ENCODE measurements around the gene TTC34.

TTC34 gene

GRCh38 chr1:2821373-2821955, 20.0 kb upstream of the TTC34 start:
- Histone ChIP-seq H3K27me3 (ENCODE audit: control insufficient read depth, insufficient read depth, low read length, poor library complexity, severe bottlenecking) (no peaks in the 10 kb centered on the region), H3K9me3 (ENCODE audit: control insufficient read depth, low read length) (peaks cover 4% of the 10 kb centered on the region), H3K36me3 (ENCODE audit: control insufficient read depth, insufficient read depth, low read length) (no peaks in the 10 kb centered on the region), H3K4me3 (ENCODE audit: insufficient read depth, low read depth, low read length) (no peak overlapping the region), H3K4me1 (ENCODE audit: control insufficient read depth, insufficient read depth, low read length) (no peaks in the 10 kb centered on the region), H3K27ac (ENCODE audit: insufficient read depth, low read depth, low read length, poor library complexity, severe bottlenecking) (no peak overlapping the region)
- 87 to 88% methylated on average over 17 of the region's 17 CpGs for WGBS, 2 experiments

DNA sequence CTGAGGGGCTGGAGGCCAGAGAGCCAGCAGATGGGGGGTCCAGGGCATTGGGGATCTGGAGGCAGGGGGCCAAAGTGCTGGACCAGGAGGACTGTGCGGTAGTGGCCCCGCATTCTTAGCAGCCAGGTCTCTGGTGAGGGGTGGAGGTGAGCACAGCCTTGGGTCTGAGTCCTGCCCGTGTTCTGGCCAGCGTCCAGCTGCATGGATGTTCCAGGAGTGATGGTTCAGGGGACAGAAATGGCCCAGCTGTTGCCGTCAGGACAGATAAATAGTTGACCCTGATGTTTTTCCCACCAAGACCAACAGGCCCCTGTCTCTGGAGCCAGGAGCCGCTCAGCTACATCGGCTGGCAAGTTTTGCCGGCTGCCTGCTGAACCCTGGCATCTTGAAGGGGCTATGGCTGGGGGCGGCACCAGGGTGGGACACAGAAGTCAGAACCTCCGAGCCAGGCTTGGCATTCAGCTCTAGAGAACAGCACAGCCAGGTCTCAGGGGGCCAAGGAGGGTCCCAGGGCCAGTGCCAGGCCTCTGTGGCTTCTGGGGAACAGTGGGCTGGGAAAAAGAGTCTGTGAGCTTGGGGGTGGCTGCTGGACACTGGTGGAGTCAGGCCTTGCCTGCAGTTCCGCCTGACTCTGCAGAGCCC, 19.4 kb upstream of the TTC34 start:
- no peaks in the 10 kb centered on the region for H3K4me1 ChIP-seq (ENCODE audit: control insufficient read depth, insufficient read depth, low read length)
- no peaks in the 10 kb centered on the region for H3K27me3 ChIP-seq (ENCODE audit: control insufficient read depth, insufficient read depth, low read length, poor library complexity, severe bottlenecking)
- H3K4me3 ChIP-seq (ENCODE audit: insufficient read depth, low read depth, low read length) = no peak overlapping the region
- H3K9me3 ChIP-seq (ENCODE audit: control insufficient read depth, low read length) = peaks cover 4% of the 10 kb centered on the region
- H3K27ac ChIP-seq (ENCODE audit: insufficient read depth, low read depth, low read length, poor library complexity, severe bottlenecking) = no peak overlapping the region
- H3K36me3 ChIP-seq (ENCODE audit: control insufficient read depth, insufficient read depth, low read length) = no peaks in the 10 kb centered on the region
- 75 to 76% methylated on average over 11 of the region's 11 CpGs for WGBS, 2 experiments

- Histone ChIP-seq H3K27me3 (ENCODE audit: control insufficient read depth, insufficient read depth, low read length, poor library complexity, severe bottlenecking) (no peaks in the 10 kb centered on the region), H3K4me1 (ENCODE audit: control insufficient read depth, insufficient read depth, low read length) (no peaks in the 10 kb centered on the region), H3K27ac (ENCODE audit: insufficient read depth, low read depth, low read length, poor library complexity, severe bottlenecking) (no peak overlapping the region), H3K36me3 (ENCODE audit: control insufficient read depth, insufficient read depth, low read length) (no peaks in the 10 kb centered on the region), H3K9me3 (ENCODE audit: control insufficient read depth, low read length) (peaks cover 7% of the 10 kb centered on the region), H3K4me3 (ENCODE audit: insufficient read depth, low read depth, low read length) (no peak overlapping the region)
- WGBS, 2 experiments = 89% methylated on average over 31 of the region's 31 CpGs
These were observed 18.6 kb upstream of the TTC34 start for GRCh38 chr1:2819831-2820730.

DNA sequence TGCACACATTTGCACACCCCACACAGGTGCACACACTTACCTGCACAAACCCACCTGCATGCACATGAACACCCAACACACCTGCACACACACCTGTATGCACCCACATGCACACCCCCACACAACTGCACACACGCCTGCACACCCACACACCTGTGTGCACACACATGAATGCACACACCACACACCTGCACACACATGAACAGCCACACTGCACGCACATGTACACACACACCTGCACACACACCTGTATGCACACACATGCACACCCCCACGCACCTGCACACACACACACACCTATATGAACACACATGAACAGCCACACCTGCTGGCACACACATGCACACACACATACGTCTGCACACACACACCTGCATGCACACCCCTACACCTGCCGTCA, 17.9 kb upstream of the TTC34 start:
- Histone ChIP-seq H3K4me3 (ENCODE audit: insufficient read depth, low read depth, low read length) (no peak overlapping the region), H3K36me3 (ENCODE audit: control insufficient read depth, insufficient read depth, low read length) (no peaks in the 10 kb centered on the region), H3K27ac (ENCODE audit: insufficient read depth, low read depth, low read length, poor library complexity, severe bottlenecking) (no peak overlapping the region), H3K9me3 (ENCODE audit: control insufficient read depth, low read length) (peaks cover 7% of the 10 kb centered on the region), H3K27me3 (ENCODE audit: control insufficient read depth, insufficient read depth, low read length, poor library complexity, severe bottlenecking) (no peaks in the 10 kb centered on the region), H3K4me1 (ENCODE audit: control insufficient read depth, insufficient read depth, low read length) (no peaks in the 10 kb centered on the region)
- WGBS, 2 experiments = 78 to 83% methylated on average over 5 of the region's 5 CpGs

GRCh38 chr1:2817784-2818564, 16.5 kb upstream of the TTC34 start:
- H3K27ac ChIP-seq (ENCODE audit: insufficient read depth, low read depth, low read length, poor library complexity, severe bottlenecking) = no peak overlapping the region
- H3K4me1 ChIP-seq (ENCODE audit: control insufficient read depth, insufficient read depth, low read length) = no peaks in the 10 kb centered on the region
- peaks cover 5% of the 10 kb centered on the region for H3K9me3 ChIP-seq (ENCODE audit: control insufficient read depth, low read length)
- no peak overlapping the region for H3K4me3 ChIP-seq (ENCODE audit: insufficient read depth, low read depth, low read length)
- no peaks in the 10 kb centered on the region for H3K27me3 ChIP-seq (ENCODE audit: control insufficient read depth, insufficient read depth, low read length, poor library complexity, severe bottlenecking)
- H3K36me3 ChIP-seq (ENCODE audit: control insufficient read depth, insufficient read depth, low read length) = no peaks in the 10 kb centered on the region
- 81% methylated on average over 11 of the region's 11 CpGs for WGBS, 2 experiments

GRCh38 chr1:2816786-2817185, 15.3 kb upstream of the TTC34 start:
- Histone ChIP-seq H3K36me3 (ENCODE audit: control insufficient read depth, insufficient read depth, low read length) (no peaks in the 10 kb centered on the region), H3K27ac (ENCODE audit: insufficient read depth, low read depth, low read length, poor library complexity, severe bottlenecking) (no peak overlapping the region), H3K4me1 (ENCODE audit: control insufficient read depth, insufficient read depth, low read length) (no peaks in the 10 kb centered on the region), H3K9me3 (ENCODE audit: control insufficient read depth, low read length) (peaks cover 3% of the 10 kb centered on the region), H3K27me3 (ENCODE audit: control insufficient read depth, insufficient read depth, low read length, poor library complexity, severe bottlenecking) (no peaks in the 10 kb centered on the region), H3K4me3 (ENCODE audit: insufficient read depth, low read depth, low read length) (no peak overlapping the region)
- 88 to 89% methylated on average over 15 of the region's 15 CpGs for WGBS, 2 experiments

GRCh38 chr1:2815551-2815950, 14.1 kb upstream of the TTC34 start:
- Histone ChIP-seq H3K9me3 (ENCODE audit: control insufficient read depth, low read length) (peaks cover 3% of the 10 kb centered on the region), H3K27me3 (ENCODE audit: control insufficient read depth, insufficient read depth, low read length, poor library complexity, severe bottlenecking) (no peaks in the 10 kb centered on the region), H3K36me3 (ENCODE audit: control insufficient read depth, insufficient read depth, low read length) (no peaks in the 10 kb centered on the region), H3K27ac (ENCODE audit: insufficient read depth, low read depth, low read length, poor library complexity, severe bottlenecking) (no peak overlapping the region), H3K4me1 (ENCODE audit: control insufficient read depth, insufficient read depth, low read length) (no peaks in the 10 kb centered on the region), H3K4me3 (ENCODE audit: insufficient read depth, low read depth, low read length) (no peak overlapping the region)
- WGBS, 2 experiments = 80 to 81% methylated on average over 14 of the region's 15 CpGs

GRCh38 chr1:2814511-2815075, 13.1 kb upstream of the TTC34 start:
- H3K27me3 ChIP-seq (ENCODE audit: control insufficient read depth, insufficient read depth, low read length, poor library complexity, severe bottlenecking) = no peaks in the 10 kb centered on the region
- H3K9me3 ChIP-seq (ENCODE audit: control insufficient read depth, low read length) = peaks cover 3% of the 10 kb centered on the region
- H3K36me3 ChIP-seq (ENCODE audit: control insufficient read depth, insufficient read depth, low read length) = no peaks in the 10 kb centered on the region
- H3K4me3 ChIP-seq (ENCODE audit: insufficient read depth, low read depth, low read length) = no peak overlapping the region
- 88 to 90% methylated on average over 24 of the region's 24 CpGs for whole genome bisulfite sequencing, 2 experiments
- no peaks in the 10 kb centered on the region for H3K4me1 ChIP-seq (ENCODE audit: control insufficient read depth, insufficient read depth, low read length)
- no peak overlapping the region for H3K27ac ChIP-seq (ENCODE audit: insufficient read depth, low read depth, low read length, poor library complexity, severe bottlenecking)

DNA sequence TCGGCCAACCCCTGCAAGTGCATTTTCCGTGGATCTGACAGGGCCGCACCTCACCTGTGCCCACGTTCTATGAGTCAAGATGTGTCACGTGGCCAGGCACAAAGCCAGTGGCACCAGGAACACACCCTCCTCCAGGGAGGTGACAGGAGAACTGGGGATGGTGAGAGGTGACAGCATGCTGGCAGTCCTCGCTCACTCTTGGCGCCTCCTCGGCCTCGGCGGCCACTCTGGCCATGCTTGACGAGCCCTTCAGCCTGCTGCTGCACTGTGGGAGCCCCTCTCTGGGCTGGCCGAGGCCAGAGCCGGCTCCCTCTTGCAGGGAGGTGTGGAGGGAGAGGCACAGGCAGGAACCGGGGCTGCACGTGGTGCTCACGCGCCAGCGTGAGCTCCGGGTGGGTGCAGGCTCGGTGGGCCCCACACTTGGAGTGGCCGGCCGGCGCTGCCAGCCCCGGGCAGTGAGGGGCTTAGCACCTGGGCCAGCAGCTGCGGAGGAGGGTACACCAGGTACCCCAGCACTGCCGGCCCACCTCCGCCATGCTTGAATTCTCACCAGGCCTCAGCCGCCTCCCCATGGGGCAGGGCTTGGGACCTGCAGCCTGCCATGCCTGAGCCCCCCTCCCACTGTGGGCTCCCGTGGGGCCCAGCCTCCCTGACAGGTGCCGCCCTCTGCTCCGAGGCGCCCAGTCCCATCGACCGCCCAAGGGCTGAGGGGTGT, 11.6 kb upstream of the TTC34 start:
- H3K9me3 ChIP-seq (ENCODE audit: control insufficient read depth, low read length) = peaks cover 3% of the 10 kb centered on the region
- H3K27me3 ChIP-seq (ENCODE audit: control insufficient read depth, insufficient read depth, low read length, poor library complexity, severe bottlenecking) = no peaks in the 10 kb centered on the region
- H3K36me3 ChIP-seq (ENCODE audit: control insufficient read depth, insufficient read depth, low read length) = no peaks in the 10 kb centered on the region
- H3K4me1 ChIP-seq (ENCODE audit: control insufficient read depth, insufficient read depth, low read length) = no peaks in the 10 kb centered on the region
- H3K4me3 ChIP-seq (ENCODE audit: insufficient read depth, low read depth, low read length) = no peak overlapping the region
- 89 to 90% methylated on average over 34 of the region's 34 CpGs for WGBS, 2 experiments
- H3K27ac ChIP-seq (ENCODE audit: insufficient read depth, low read depth, low read length, poor library complexity, severe bottlenecking) = no peak overlapping the region
